HCT116 (cell line): ENCODE results near the gene CTNNAL1.

Experiments
- CEBPB ChIP-seq: IDR thresholded peaks from 2 replicates; pipeline ENCODE4 v1.6.1; 2012; ENCODE audit warnings: low read depth
- EGR1 ChIP-seq: IDR thresholded peaks from 2 replicates; pipeline ENCODE4 v1.6.1; 2012; ENCODE audit warnings: low read depth
- POLR2A ChIP-seq: IDR thresholded peaks from 2 replicates; pipeline ENCODE4 v1.7.0; 2011; ENCODE audit warnings: borderline replicate concordance; ENCODE audit not compliant: insufficient read depth, insufficient read length; ENCODE audit errors: extremely low read depth
- RAD21 ChIP-seq: IDR thresholded peaks from 2 replicates; pipeline ENCODE4 v1.6.1; 2012; ENCODE audit warnings: low read depth, mild to moderate bottlenecking
- TF ChIP-seq, protein P1 (sequence below), 3 experiments: fragments of 200-600 bp in 1 of 3; sonication (generic) in 1 of 3; IDR thresholded peaks in 2 of 3; conservative IDR thresholded peaks in 1 of 3; 2 replicates each; pipeline ENCODE4 v1.5.1; 2012 to 2017; ENCODE audit warnings: low read depth in 2 of 3, low read length in 2 of 3, antibody characterized with exemption in 1 of 3, borderline replicate concordance in 1 of 3, control low read depth in 1 of 3, mild to moderate bottlenecking in 1 of 3, mixed read lengths in 1 of 3, mixed run types in 1 of 3, moderate library complexity in 1 of 3; ENCODE audit not compliant: insufficient read depth in 1 of 3
- TF ChIP-seq, protein P2 (sequence below): IDR thresholded peaks from 2 replicates; pipeline ENCODE4 v1.6.1; 2012; ENCODE audit warnings: low read depth

DNA sequence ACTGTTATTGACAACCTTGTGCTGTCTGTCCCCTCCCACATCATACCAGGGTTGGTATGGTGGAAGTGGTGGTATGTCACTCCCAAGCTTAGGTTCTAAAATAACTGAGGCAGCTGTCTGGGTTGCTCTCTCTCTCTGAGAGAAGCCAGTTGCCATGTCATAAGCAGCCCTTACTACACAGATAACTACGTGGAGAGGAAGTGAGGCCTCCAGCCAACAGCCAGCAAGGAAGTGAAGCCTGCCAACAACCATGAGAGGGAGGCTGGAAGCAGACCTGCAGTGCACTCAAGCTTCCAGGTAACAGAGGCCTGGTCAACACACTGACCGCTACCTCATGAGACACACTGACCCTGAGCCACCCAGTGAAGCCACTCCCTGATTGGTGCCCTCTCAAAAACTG is 18.6 kb downstream of the CTNNAL1 start:
- TF ChIP-seq, protein P1, sequence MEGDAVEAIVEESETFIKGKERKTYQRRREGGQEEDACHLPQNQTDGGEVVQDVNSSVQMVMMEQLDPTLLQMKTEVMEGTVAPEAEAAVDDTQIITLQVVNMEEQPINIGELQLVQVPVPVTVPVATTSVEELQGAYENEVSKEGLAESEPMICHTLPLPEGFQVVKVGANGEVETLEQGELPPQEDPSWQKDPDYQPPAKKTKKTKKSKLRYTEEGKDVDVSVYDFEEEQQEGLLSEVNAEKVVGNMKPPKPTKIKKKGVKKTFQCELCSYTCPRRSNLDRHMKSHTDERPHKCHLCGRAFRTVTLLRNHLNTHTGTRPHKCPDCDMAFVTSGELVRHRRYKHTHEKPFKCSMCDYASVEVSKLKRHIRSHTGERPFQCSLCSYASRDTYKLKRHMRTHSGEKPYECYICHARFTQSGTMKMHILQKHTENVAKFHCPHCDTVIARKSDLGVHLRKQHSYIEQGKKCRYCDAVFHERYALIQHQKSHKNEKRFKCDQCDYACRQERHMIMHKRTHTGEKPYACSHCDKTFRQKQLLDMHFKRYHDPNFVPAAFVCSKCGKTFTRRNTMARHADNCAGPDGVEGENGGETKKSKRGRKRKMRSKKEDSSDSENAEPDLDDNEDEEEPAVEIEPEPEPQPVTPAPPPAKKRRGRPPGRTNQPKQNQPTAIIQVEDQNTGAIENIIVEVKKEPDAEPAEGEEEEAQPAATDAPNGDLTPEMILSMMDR (IDR thresholded peaks at IDR 0.05 in 2 of 3, conservative IDR thresholded peaks at IDR 0.05 in 1 of 3; ENCODE audit: borderline replicate concordance in 1 of 3, insufficient read depth in 1 of 3, low read depth in 2 of 3, low read length in 2 of 3), result no peak
- TF ChIP-seq EGR1 (no peak), POLR2A (no peak), CEBPB (no peak), RAD21 (no peak)
- TF ChIP-seq, protein P2, sequence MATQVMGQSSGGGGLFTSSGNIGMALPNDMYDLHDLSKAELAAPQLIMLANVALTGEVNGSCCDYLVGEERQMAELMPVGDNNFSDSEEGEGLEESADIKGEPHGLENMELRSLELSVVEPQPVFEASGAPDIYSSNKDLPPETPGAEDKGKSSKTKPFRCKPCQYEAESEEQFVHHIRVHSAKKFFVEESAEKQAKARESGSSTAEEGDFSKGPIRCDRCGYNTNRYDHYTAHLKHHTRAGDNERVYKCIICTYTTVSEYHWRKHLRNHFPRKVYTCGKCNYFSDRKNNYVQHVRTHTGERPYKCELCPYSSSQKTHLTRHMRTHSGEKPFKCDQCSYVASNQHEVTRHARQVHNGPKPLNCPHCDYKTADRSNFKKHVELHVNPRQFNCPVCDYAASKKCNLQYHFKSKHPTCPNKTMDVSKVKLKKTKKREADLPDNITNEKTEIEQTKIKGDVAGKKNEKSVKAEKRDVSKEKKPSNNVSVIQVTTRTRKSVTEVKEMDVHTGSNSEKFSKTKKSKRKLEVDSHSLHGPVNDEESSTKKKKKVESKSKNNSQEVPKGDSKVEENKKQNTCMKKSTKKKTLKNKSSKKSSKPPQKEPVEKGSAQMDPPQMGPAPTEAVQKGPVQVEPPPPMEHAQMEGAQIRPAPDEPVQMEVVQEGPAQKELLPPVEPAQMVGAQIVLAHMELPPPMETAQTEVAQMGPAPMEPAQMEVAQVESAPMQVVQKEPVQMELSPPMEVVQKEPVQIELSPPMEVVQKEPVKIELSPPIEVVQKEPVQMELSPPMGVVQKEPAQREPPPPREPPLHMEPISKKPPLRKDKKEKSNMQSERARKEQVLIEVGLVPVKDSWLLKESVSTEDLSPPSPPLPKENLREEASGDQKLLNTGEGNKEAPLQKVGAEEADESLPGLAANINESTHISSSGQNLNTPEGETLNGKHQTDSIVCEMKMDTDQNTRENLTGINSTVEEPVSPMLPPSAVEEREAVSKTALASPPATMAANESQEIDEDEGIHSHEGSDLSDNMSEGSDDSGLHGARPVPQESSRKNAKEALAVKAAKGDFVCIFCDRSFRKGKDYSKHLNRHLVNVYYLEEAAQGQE, result no peak
